ENCODE data around the gene CELF2.

CELF2 gene

DNA sequence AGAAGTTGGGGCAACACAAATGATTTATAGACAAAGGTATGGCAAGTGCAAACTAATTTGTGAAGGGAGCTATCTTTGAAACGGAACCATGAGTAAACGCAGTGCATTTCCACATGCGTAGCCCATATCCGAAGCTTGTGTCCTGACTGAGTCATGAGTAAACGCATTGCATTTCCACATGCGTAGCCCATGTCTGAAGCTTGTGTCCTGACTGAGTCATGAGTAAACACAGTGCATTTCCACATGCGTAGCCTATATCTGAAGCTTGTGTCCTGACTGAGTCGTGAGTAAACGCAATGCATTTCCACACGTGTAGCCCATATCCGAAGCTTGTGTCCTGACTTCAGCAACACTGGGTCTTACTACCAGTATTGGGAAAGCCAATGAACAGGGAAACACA lies 95.0 kb downstream of the CELF2 start:
- Mint-ChIP-seq H3K4me3 (no peak overlapping the region), H3K27me3 (ENCODE audit: low read depth, poor library complexity) (no peaks in the 10 kb centered on the region), H3K36me3 (ENCODE audit: low read depth) (peaks cover 3% of the 10 kb centered on the region), H3K9me3 (peaks cover 21% of the 10 kb centered on the region), H3K27ac (no peak overlapping the region), H3K4me1 (peaks cover 8% of the 10 kb centered on the region)
- TF ChIP-seq, protein P1, sequence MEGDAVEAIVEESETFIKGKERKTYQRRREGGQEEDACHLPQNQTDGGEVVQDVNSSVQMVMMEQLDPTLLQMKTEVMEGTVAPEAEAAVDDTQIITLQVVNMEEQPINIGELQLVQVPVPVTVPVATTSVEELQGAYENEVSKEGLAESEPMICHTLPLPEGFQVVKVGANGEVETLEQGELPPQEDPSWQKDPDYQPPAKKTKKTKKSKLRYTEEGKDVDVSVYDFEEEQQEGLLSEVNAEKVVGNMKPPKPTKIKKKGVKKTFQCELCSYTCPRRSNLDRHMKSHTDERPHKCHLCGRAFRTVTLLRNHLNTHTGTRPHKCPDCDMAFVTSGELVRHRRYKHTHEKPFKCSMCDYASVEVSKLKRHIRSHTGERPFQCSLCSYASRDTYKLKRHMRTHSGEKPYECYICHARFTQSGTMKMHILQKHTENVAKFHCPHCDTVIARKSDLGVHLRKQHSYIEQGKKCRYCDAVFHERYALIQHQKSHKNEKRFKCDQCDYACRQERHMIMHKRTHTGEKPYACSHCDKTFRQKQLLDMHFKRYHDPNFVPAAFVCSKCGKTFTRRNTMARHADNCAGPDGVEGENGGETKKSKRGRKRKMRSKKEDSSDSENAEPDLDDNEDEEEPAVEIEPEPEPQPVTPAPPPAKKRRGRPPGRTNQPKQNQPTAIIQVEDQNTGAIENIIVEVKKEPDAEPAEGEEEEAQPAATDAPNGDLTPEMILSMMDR (IDR thresholded peaks at IDR 0.05), result no peak
- DNase-seq, result no peak

DNA sequence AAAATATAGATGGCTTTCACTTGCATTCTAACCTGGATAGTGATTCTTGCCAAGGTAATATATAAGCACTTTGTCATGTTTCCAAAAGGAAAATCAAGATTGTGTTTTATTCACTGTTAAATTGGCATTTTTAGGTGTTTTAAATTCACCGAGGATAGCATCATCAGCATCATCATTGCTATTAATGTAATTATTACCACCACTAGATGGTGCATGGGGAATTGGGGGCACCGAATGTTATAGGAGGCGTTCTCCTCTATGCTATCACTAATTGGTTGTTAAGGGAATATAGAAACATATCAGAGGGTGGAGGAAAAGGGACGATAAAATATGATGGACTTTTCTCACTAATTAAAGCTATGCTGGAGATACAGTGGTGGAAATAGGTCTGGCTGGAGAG lies 95.5 kb downstream of the CELF2 start:
- H3K4me1 Mint-ChIP-seq, result peaks cover 8% of the 10 kb centered on the region
- no peak for DNase-seq
- no peak overlapping the region for H3K4me3 Mint-ChIP-seq
- H3K9me3 Mint-ChIP-seq, result peaks cover 21% of the 10 kb centered on the region
- TF ChIP-seq, protein P1 (IDR thresholded peaks at IDR 0.05), result peak; percentile 9
- H3K36me3 Mint-ChIP-seq (ENCODE audit: low read depth), result peaks cover 3% of the 10 kb centered on the region
- H3K27me3 Mint-ChIP-seq (ENCODE audit: low read depth, poor library complexity), result no peaks in the 10 kb centered on the region
- H3K27ac Mint-ChIP-seq, result no peak overlapping the region

DNA sequence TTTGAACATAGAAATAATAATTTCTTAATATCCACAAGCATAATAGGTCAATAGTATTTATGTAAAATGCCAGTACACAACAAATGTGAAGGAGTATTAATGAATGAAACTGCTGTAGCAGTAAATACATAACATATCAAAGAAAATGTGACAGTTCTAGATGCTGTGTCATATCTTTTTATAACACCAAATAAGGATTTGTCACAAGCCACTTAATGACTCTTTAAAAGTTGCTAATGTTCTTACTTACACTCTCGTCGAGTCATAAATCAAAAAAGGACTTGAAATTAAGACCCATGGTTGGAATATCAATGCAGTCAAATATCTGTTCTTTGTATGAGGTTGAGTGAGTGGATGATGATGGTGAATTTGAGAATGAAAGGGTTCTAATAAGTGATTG lies 96.6 kb downstream of the CELF2 start:
- Mint-ChIP-seq H3K27me3 (ENCODE audit: low read depth, poor library complexity) (no peaks in the 10 kb centered on the region), H3K9me3 (peaks cover 12% of the 10 kb centered on the region), H3K27ac (no peak overlapping the region), H3K4me3 (no peak overlapping the region), H3K4me1 (peaks cover 8% of the 10 kb centered on the region), H3K36me3 (ENCODE audit: low read depth) (peaks cover 3% of the 10 kb centered on the region)
- TF ChIP-seq, protein P1 (IDR thresholded peaks at IDR 0.05), result no peak
- DNase-seq, result no peak

DNA sequence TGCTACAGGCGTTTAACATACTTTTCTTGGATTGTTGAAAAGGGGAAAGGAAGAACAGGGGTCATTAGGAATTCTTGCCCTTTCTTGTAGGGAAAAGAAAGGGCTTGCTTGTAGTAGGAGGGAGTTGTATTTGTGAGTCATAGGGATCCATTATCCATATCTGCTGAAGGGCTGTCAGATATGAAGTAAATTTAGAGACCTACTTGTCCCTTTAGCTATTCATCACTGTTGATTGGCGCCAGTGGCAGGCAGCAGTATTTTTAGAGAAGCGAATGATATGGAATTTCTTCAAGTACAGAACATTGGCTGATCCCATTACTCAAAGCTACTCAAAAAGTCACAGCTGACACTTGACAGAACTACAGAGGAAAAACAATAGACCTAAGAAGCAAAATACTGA lies 97.7 kb downstream of the CELF2 start:
- no peak overlapping the region for H3K4me3 Mint-ChIP-seq

DNA sequence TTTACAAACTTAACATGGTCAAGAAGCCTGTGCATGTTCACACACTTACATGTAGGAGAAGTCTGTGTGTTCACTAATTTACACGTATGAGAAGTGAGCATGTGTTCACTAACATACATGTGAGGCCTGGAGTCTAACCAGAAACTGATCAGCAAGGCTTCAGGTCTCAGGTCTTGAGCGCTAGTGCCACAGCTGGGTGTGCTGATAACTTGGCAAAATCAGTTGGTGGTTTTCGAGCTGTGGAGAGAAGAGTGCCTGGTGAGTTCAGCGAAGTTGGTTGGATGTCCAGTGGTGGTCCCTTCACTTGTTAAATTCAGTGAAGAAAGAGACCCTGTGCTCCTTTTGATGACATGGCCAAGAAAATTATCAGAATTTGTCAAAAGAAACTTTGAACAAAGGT lies 98.7 kb downstream of the CELF2 start:
- H3K4me1 Mint-ChIP-seq, result no peaks in the 10 kb centered on the region
- H3K36me3 Mint-ChIP-seq (ENCODE audit: low read depth), result no peaks in the 10 kb centered on the region
- no peak for DNase-seq
- no peak overlapping the region for H3K27ac Mint-ChIP-seq
- no peak overlapping the region for H3K4me3 Mint-ChIP-seq
- TF ChIP-seq, protein P1 (IDR thresholded peaks at IDR 0.05), result no peak
- peaks cover 4% of the 10 kb centered on the region for H3K27me3 Mint-ChIP-seq (ENCODE audit: low read depth, poor library complexity)
- no peaks in the 10 kb centered on the region for H3K9me3 Mint-ChIP-seq

More for the DNA sequence above, 97.7 kb downstream of the CELF2 start:
- H3K27me3 Mint-ChIP-seq (ENCODE audit: low read depth, poor library complexity), result no peaks in the 10 kb centered on the region
- peaks cover 6% of the 10 kb centered on the region for H3K4me1 Mint-ChIP-seq
- H3K36me3 Mint-ChIP-seq (ENCODE audit: low read depth), result peaks cover under 1% of the 10 kb centered on the region
- TF ChIP-seq, protein P1 (IDR thresholded peaks at IDR 0.05), result no peak
- H3K9me3 Mint-ChIP-seq, result peaks cover 2% of the 10 kb centered on the region
- no peak for DNase-seq
- no peak overlapping the region for H3K27ac Mint-ChIP-seq

DNA sequence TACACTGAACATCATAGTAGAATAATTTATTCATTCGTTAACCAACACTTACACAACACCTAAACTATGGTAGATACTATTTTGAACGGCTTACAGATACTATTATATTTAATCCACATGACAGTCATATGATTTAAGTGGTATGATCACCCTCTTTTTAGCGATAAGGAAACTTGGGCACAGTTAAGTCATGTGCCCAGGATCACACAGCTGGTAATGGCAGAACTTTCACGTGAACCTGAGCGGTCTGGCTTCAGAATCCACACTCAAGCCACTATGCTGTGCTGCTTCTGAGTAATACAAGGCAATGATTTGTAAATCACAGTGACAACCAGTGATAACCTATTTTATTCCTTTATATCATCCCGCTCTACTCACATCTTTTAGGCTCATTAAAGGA lies 99.1 kb downstream of the CELF2 start:
- Mint-ChIP-seq H3K4me3 (no peak overlapping the region), H3K4me1 (no peaks in the 10 kb centered on the region), H3K36me3 (ENCODE audit: low read depth) (no peaks in the 10 kb centered on the region), H3K27me3 (ENCODE audit: low read depth, poor library complexity) (peaks cover 4% of the 10 kb centered on the region), H3K27ac (no peak overlapping the region), H3K9me3 (no peaks in the 10 kb centered on the region)
- no peak for DNase-seq
- TF ChIP-seq, protein P1 (IDR thresholded peaks at IDR 0.05), result no peak
